B cell (primary cell): Measurements from ENCODE around the gene PIK3IP1. TPM values are rescaled to one million over a fixed set of nuclear protein-coding genes. Genes with fewer than 3 reads are reported as not detected.
"Not testable (repeated sequence)": the region's sequence is repeated elsewhere in the genome, so short reads cannot be mapped to it uniquely, and the experiment has no call there.

Source experiments
- ATAC-seq: fragments of 200-7000 bp; cut with Tn5 transposase; one replicate; pipeline ENCODE4 v1.10.0; 2021; ENCODE audit warnings: low read depth, mild to moderate bottlenecking, moderate number of reproducible peaks, moderate library complexity
- CTCF ChIA-PET: fragments of 350-600 bp; sonication (Branson Sonifier 250); formaldehyde crosslinking; loops from one replicate; lab custom pipeline; 2021; ENCODE audit warnings: antibody characterized with exemption, inconsistent platforms; lab: Charles Lee
- POLR2A ChIA-PET: fragments of 350-600 bp; sonication (Branson Sonifier 250); formaldehyde crosslinking; loops from one replicate; lab custom pipeline; 2021; ENCODE audit warnings: antibody characterized with exemption; lab: Charles Lee
- DNase-seq: peaks from one replicate; pipeline ENCODE4 v3.0.0; 2013
- H2AFZ ChIP-seq: 2 replicates; pipeline ENCODE4 v1.6.1; 2012; ENCODE audit warnings: mild to moderate bottlenecking, low read depth, low read length; ENCODE audit not compliant: insufficient read depth, poor library complexity, severe bottlenecking
- H3K27ac ChIP-seq, 2 donors: 1 replicate in 1 of 2; 2 replicates in 1 of 2; pipeline ENCODE4 v1.5.1; 2012 to 2013; ENCODE audit warnings: low read length in 2 of 2, mild to moderate bottlenecking in 2 of 2, moderate library complexity in 1 of 2
- H3K27me3 ChIP-seq, 4 experiments: fragments of 200-600 bp in 1 of 4; sonication (generic) in 1 of 4; replicated peaks in 1 of 4; 1 replicate in 2 of 4; 2 replicates in 2 of 4; pipeline versions ENCODE4 v1.6.1 to v1.7.0; 2013 to 2016; ENCODE audit warnings: low read length in 3 of 4, mild to moderate bottlenecking in 2 of 4, mixed read lengths in 1 of 4, moderate library complexity in 1 of 4; ENCODE audit not compliant: insufficient read depth in 4 of 4, control insufficient read depth in 3 of 4; ENCODE audit errors: control extremely low read depth in 1 of 4
- H3K36me3 ChIP-seq, 2 experiments: replicated peaks in 1 of 2; 1 replicate in 1 of 2; 2 replicates in 1 of 2; pipeline versions ENCODE4 v1.6.1 to v1.7.1; 2013; ENCODE audit warnings: low read length in 1 of 2; ENCODE audit not compliant: insufficient read depth in 2 of 2, control insufficient read depth in 1 of 2; ENCODE audit errors: control extremely low read depth in 1 of 2, extremely low read depth in 1 of 2
- H3K4me1 ChIP-seq, 2 donors: fragments of 200-600 bp in 1 of 2; sonication (generic) in 1 of 2; 1 replicate in 1 of 2; 2 replicates in 1 of 2; pipeline versions ENCODE4 v1.5.1 to v1.6.1; 2013 to 2017; ENCODE audit warnings: low read length in 2 of 2; ENCODE audit not compliant: control insufficient read depth in 2 of 2, insufficient read depth in 2 of 2
- H3K4me2 ChIP-seq: replicated peaks from 2 replicates; pipeline ENCODE3; 2012; ENCODE audit warnings: mild to moderate bottlenecking, low read depth, low read length; ENCODE audit not compliant: poor library complexity, severe bottlenecking
- H3K4me3 ChIP-seq, 5 experiments: fragments of 200-600 bp in 1 of 5; sonication (generic) in 1 of 5; 1 replicate in 3 of 5; 2 replicates in 2 of 5; pipeline versions ENCODE4 v1.5.1 to v1.7.0; 2011 to 2016; ENCODE audit warnings: low read length in 4 of 5, mild to moderate bottlenecking in 4 of 5, low read depth in 2 of 5, control low read depth in 1 of 5, moderate library complexity in 1 of 5; ENCODE audit not compliant: insufficient read depth in 1 of 5; ENCODE audit errors: control extremely low read depth in 1 of 5, extremely low read depth in 1 of 5
- H3K79me2 ChIP-seq: fragments of 200-600 bp; sonication (generic); one replicate; pipeline ENCODE4 v1.6.0; 2016; ENCODE audit warnings: low read length; ENCODE audit not compliant: control insufficient read depth, insufficient read depth
- H3K9ac ChIP-seq: fragments of 200-600 bp; sonication (generic); 2 replicates; pipeline ENCODE4 v1.6.1; 2017; ENCODE audit warnings: mild to moderate bottlenecking, low read length, moderate library complexity
- H3K9me3 ChIP-seq, 3 donors: one replicate each; pipeline versions ENCODE4 v1.6.1 to v1.7.1; 2013; ENCODE audit warnings: low read length in 2 of 3; ENCODE audit not compliant: control insufficient read depth in 2 of 3, insufficient read depth in 1 of 3; ENCODE audit errors: control extremely low read depth in 1 of 3
- H4K20me1 ChIP-seq: 2 replicates; pipeline ENCODE4 v1.6.0; 2012; ENCODE audit warnings: mild to moderate bottlenecking, low read length; ENCODE audit not compliant: insufficient read depth, control insufficient read depth, poor library complexity, severe bottlenecking
- H3K27ac Mint-ChIP-seq: one replicate; pipeline ENCODE4 v1.8.0; 2021; ENCODE audit warnings: mixed read lengths
- H3K27me3 Mint-ChIP-seq: one replicate; pipeline ENCODE4 v1.8.0; 2021; ENCODE audit warnings: mixed read lengths
- H3K4me1 Mint-ChIP-seq: one replicate; pipeline ENCODE4 v1.8.0; 2021; ENCODE audit warnings: mixed read lengths
- H3K4me3 Mint-ChIP-seq: one replicate; pipeline ENCODE4 v1.8.0; 2021; ENCODE audit warnings: mixed read lengths
- H3K9me3 Mint-ChIP-seq: one replicate; pipeline ENCODE4 v1.8.0; 2022; ENCODE audit warnings: mixed read lengths; ENCODE audit not compliant: insufficient read depth
- CTCF ChIP-seq: fragments of 200-600 bp; IDR thresholded peaks from one replicate; pipeline ENCODE4 v1.8.0; 2022; ENCODE audit warnings: antibody characterized with exemption, mild to moderate bottlenecking
- EZH2 ChIP-seq: IDR thresholded peaks from 2 replicates; pipeline ENCODE4 v1.6.1; 2012; ENCODE audit warnings: borderline replicate concordance, low read depth, mild to moderate bottlenecking, moderate library complexity, low read length; ENCODE audit not compliant: insufficient read depth, poor library complexity, severe bottlenecking
- WGBS: methylation state at CpG from one replicate; pipeline ENCODE4 v1.1.5; 2013; ENCODE audit warnings: missing lambda C conversion rate; ENCODE audit not compliant: insufficient coverage; 5-methylcytosine and 5-hydroxymethylcytosine counted together
- intact Hi-C: fragments of 100-400 bp; cut with micrococcal nuclease; formaldehyde crosslinking; loops from one replicate; pipeline ENCODE4 v1.10.0; 2022
- polyA plus RNA-seq: library from polyadenylated mRNA; depleted of rRNA; stranded (reverse); fragments of >200 nt; gene quantifications from 2 replicates; pipeline ENCODE4 v1.2.3, GENCODE V29; 2012
- total RNA-seq, 2 donors: library from RNA; stranded (reverse); fragments of 120-200 nt in 1 of 2; gene quantifications; 1 replicate in 1 of 2; 2 replicates in 1 of 2; pipeline versions ENCODE4 v1.2.3 to v1.2.4, GENCODE V29; 2013 to 2022

Gene PIK3IP1
- total and polyA plus RNA-seq, 2 donors (not counting 1 experiment from before 2014, with no cell fraction given) = 89.8 to 92.9 TPM

- intact Hi-C loops = no loop called here
- DNase-seq = no peak
- no peaks in the 10 kb centered on the region for H4K20me1 ChIP-seq
- peaks cover 4% of the 10 kb centered on the region for H3K4me1 Mint-ChIP-seq
- no peaks in the 10 kb centered on the region for H3K9me3 Mint-ChIP-seq
- H3K27me3 Mint-ChIP-seq = no peaks in the 10 kb centered on the region
- no peak overlapping the region for H2AFZ ChIP-seq
- H3K4me3 ChIP-seq = no peak overlapping the region
- peaks cover 0 to 9% of the 10 kb centered on the region in 2 experiments for H3K36me3 ChIP-seq
- H3K27ac Mint-ChIP-seq = no peak overlapping the region
- TF ChIP-seq CTCF (no peak), EZH2 (no peak)
- H3K79me2 ChIP-seq = peaks cover 6% of the 10 kb centered on the region
- no peak overlapping the region for H3K9ac ChIP-seq
- no peaks in the 10 kb centered on the region for H3K9me3 ChIP-seq
- H3K27me3 ChIP-seq = no peaks in the 10 kb centered on the region
- ChIA-PET CTCF (interaction anchor here (0.6 kb wide), 1 partner anchor 39 kb away, joined by 3 read pairs; no protein-coding TSS in a partner anchor), POLR2A (no interaction called here)
- no peak for ATAC-seq
- peaks cover 5 to 10% of the 10 kb centered on the region in 2 donors for H3K4me1 ChIP-seq
- H3K4me3 Mint-ChIP-seq = no peak overlapping the region
- H3K4me2 ChIP-seq = no peak overlapping the region
- no peak overlapping the region for H3K27ac ChIP-seq
- WGBS = no CpG with 5 or more reads among the region's 2 CpGs
These were observed 45.6 kb downstream of the PIK3IP1 start for GRCh38 chr22:31246687-31247086.

- H3K9me3 ChIP-seq, H3K9ac ChIP-seq, intact Hi-C loops, H3K79me2 ChIP-seq, H3K4me3 ChIP-seq, ATAC-seq, H2AFZ ChIP-seq, H3K27ac ChIP-seq, H3K4me1 Mint-ChIP-seq, H3K27me3 Mint-ChIP-seq, H3K36me3 ChIP-seq, POLR2A ChIA-PET, H4K20me1 ChIP-seq, H3K4me3 Mint-ChIP-seq, DNase-seq, H3K4me1 ChIP-seq, H3K27me3 ChIP-seq, H3K4me2 ChIP-seq, H3K27ac Mint-ChIP-seq, H3K9me3 Mint-ChIP-seq: not testable (repeated sequence)
- 93% methylated on average over 3 of the region's 12 CpGs for WGBS
- CTCF ChIA-PET = interaction anchor here (0.6 to 0.7 kb wide), 2 partner anchors 39 to 1608 kb away, joined by 3 read pairs; no protein-coding TSS in a partner anchor
These were observed 46.3 kb downstream of the PIK3IP1 start for GRCh38 chr22:31245998-31246397.
